Trophoblast cell (in vitro differentiated cells and primary cell): ENCODE measurements around the gene NR1I3.
A peak's percentile ranks its signal among the peaks of the same experiment; 100 is the strongest.

Experiments used
- DNase-seq, 2 donors: peaks; one replicate each; pipeline ENCODE4 v3.0.0-alpha.2; 2016
- H2AFZ ChIP-seq: 2 replicates; pipeline ENCODE4 v1.6.1; 2013; ENCODE audit warnings: low read length, moderate library complexity, mild to moderate bottlenecking; ENCODE audit not compliant: insufficient read depth, poor library complexity
- H2AK5ac ChIP-seq: 2 replicates; pipeline ENCODE4 v1.6.1; 2013; ENCODE audit warnings: mild to moderate bottlenecking, low read length
- H2BK120ac ChIP-seq: 2 replicates; pipeline ENCODE4 v1.6.1; 2013; ENCODE audit warnings: low read length, mild to moderate bottlenecking, moderate library complexity; ENCODE audit not compliant: insufficient read depth, poor library complexity
- H2BK12ac ChIP-seq: 2 replicates; pipeline ENCODE4 v1.6.1; 2013; ENCODE audit warnings: mild to moderate bottlenecking, low read length, moderate library complexity
- H2BK5ac ChIP-seq: 2 replicates; pipeline ENCODE4 v1.6.1; 2013; ENCODE audit warnings: low read length, low read depth, moderate library complexity, mild to moderate bottlenecking; ENCODE audit not compliant: poor library complexity
- H3K14ac ChIP-seq: 2 replicates; pipeline ENCODE4 v1.6.1; 2013; ENCODE audit warnings: mild to moderate bottlenecking, low read length
- H3K18ac ChIP-seq: 2 replicates; pipeline ENCODE4 v1.6.1; 2013; ENCODE audit warnings: mild to moderate bottlenecking, low read length
- H3K23ac ChIP-seq: 2 replicates; pipeline ENCODE4 v1.6.1; 2013; ENCODE audit warnings: low read length
- H3K27ac ChIP-seq: 2 replicates; pipeline ENCODE4 v1.5.1; 2013; ENCODE audit warnings: low read depth, mild to moderate bottlenecking, inconsistent platforms, low read length, moderate library complexity
- H3K27me3 ChIP-seq: 2 replicates; pipeline ENCODE4 v1.6.1; 2013; ENCODE audit warnings: inconsistent platforms, mild to moderate bottlenecking, low read length, moderate library complexity; ENCODE audit not compliant: insufficient read depth
- H3K36me3 ChIP-seq, 2 experiments: 1 replicate in 1 of 2; 2 replicates in 1 of 2; pipeline ENCODE4 v1.6.1; 2013; ENCODE audit warnings: low read length in 2 of 2, mild to moderate bottlenecking in 2 of 2, moderate library complexity in 1 of 2; ENCODE audit not compliant: insufficient read depth in 2 of 2, control insufficient read depth in 1 of 2
- H3K4ac ChIP-seq: 2 replicates; pipeline ENCODE4 v1.6.1; 2013; ENCODE audit warnings: low read depth, mild to moderate bottlenecking, low read length, moderate library complexity
- H3K4me1 ChIP-seq, 2 experiments: 1 replicate in 1 of 2; 2 replicates in 1 of 2; pipeline ENCODE4 v1.6.1; 2013; ENCODE audit warnings: low read length in 2 of 2, mild to moderate bottlenecking in 2 of 2, moderate library complexity in 1 of 2; ENCODE audit not compliant: insufficient read depth in 2 of 2, control insufficient read depth in 1 of 2
- H3K4me2 ChIP-seq: 2 replicates; pipeline ENCODE4 v1.6.1; 2013; ENCODE audit warnings: inconsistent platforms, mild to moderate bottlenecking, low read length, moderate library complexity
- H3K4me3 ChIP-seq: 2 replicates; pipeline ENCODE4 v1.5.1; 2013; ENCODE audit warnings: mild to moderate bottlenecking, low read depth, low read length, inconsistent platforms
- H3K79me1 ChIP-seq: one replicate; pipeline ENCODE4 v1.6.1; 2013; ENCODE audit warnings: low read length
- H3K79me2 ChIP-seq: 2 replicates; pipeline ENCODE4 v1.6.1; 2013; ENCODE audit warnings: low read length, mild to moderate bottlenecking; ENCODE audit not compliant: control insufficient read depth, insufficient read depth, poor library complexity
- H3K9ac ChIP-seq: 2 replicates; pipeline ENCODE4 v1.6.1; 2013; ENCODE audit warnings: mild to moderate bottlenecking, low read length
- H3K9me3 ChIP-seq: 2 replicates; pipeline ENCODE4 v1.6.1; 2013; ENCODE audit warnings: low read depth, mild to moderate bottlenecking, control low read depth, inconsistent platforms, low read length; ENCODE audit not compliant: insufficient read depth
- H4K12ac ChIP-seq: 2 replicates; pipeline ENCODE4 v1.6.1; 2013; ENCODE audit warnings: low read depth, mild to moderate bottlenecking, low read length, moderate library complexity
- H4K8ac ChIP-seq: 2 replicates; pipeline ENCODE4 v1.6.1; 2013; ENCODE audit warnings: low read depth, mild to moderate bottlenecking, low read length, moderate library complexity
- H4K91ac ChIP-seq: one replicate; pipeline ENCODE4 v1.6.1; 2013; ENCODE audit warnings: low read depth, mild to moderate bottlenecking, low read length, moderate library complexity
- WGBS: extraction: QIAGEN DNeasy Blood & Tissue Kit; methylation state at CpG from one replicate; pipeline ENCODE4 v1.1.7; 2013; ENCODE audit warnings: missing lambda C conversion rate; ENCODE audit not compliant: insufficient read length, insufficient coverage; ENCODE audit errors: extremely low coverage; 5-methylcytosine and 5-hydroxymethylcytosine counted together

The NR1I3 gene

DNA sequence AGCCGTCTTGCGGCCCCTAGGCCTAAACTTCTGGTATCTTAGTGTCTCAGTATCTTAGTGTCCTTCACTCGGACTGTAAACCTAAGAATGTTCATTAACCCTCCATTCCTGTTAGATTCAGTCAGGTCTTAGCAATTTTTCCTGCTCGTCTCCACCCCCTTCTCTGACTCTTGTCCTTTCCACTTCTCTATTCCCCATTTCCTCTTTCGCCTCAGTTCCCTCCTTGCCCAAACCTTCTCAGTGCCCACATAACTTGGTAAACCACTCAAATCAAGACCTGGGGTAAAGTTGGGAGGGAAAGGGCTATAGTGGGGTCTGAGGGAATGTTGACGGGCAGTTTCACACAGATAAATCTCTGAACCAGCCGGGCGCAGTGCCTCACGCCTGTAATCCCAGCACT lies 23.6 kb downstream of the NR1I3 start:
- Histone ChIP-seq H2BK5ac (no peak overlapping the region), H3K36me3 (peaks cover 35 to 48% of the 10 kb centered on the region in 2 experiments), H3K23ac (no peak overlapping the region), H2BK120ac (no peak overlapping the region), H3K4me1 (peaks cover 19 to 24% of the 10 kb centered on the region in 2 experiments), H3K79me2 (no peaks in the 10 kb centered on the region), H3K27me3 (no peaks in the 10 kb centered on the region), H2AFZ (no peak overlapping the region), H3K4me3 (no peak overlapping the region), H3K9ac (no peak overlapping the region), H3K27ac (no peak overlapping the region), H4K12ac (no peak overlapping the region), H3K4ac (no peak overlapping the region), H3K18ac (no peak overlapping the region), H2BK12ac (no peak overlapping the region), H3K9me3 (peaks cover 2% of the 10 kb centered on the region), H4K8ac (no peak overlapping the region), H2AK5ac (no peak overlapping the region), H4K91ac (no peak overlapping the region), H3K79me1 (peaks cover 11% of the 10 kb centered on the region), H3K14ac (no peak overlapping the region), H3K4me2 (no peak overlapping the region)
- no CpG with 5 or more reads among the region's 9 CpGs for WGBS
- no peak for DNase-seq

DNA sequence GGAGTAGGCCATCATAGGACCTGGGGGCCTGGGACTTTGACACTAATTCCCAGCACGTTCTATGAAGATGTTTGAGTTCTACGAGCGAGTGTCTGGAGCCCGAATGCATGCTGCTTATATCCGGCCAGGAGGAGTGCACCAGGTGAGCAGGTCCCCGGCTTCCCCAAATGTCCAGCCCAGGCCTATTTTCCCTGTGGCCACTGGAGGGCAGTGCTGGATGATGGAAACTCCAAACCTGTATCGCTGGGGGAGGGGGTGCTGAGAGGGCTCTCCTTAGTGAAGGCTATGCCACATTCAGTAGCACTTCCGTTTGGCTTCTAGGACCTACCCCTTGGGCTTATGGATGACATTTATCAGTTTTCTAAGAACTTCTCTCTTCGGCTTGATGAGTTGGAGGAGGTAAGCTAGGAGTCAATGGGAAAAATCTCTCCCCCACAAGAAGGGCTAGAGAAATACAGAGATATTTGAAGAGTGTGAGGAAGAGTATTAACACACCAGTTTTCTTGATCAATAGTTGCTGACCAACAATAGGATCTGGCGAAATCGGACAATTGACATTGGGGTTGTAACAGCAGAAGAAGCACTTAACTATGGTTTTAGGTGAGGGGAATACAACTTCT lies 28.1 kb downstream of the NR1I3 start:
- H3K18ac ChIP-seq: no peak overlapping the region
- H4K91ac ChIP-seq: no peak overlapping the region
- no peak overlapping the region for H2BK12ac ChIP-seq
- no peak overlapping the region for H3K4me3 ChIP-seq
- H3K4me1 ChIP-seq: peaks cover 0 to under 1% of the 10 kb centered on the region in 2 experiments
- WGBS: no CpG with 5 or more reads among the region's 11 CpGs
- H2AK5ac ChIP-seq: no peak overlapping the region
- H3K27me3 ChIP-seq: no peaks in the 10 kb centered on the region
- no peak overlapping the region for H4K12ac ChIP-seq
- peaks cover 2% of the 10 kb centered on the region for H3K9me3 ChIP-seq
- H3K36me3 ChIP-seq: peaks cover 44 to 62% of the 10 kb centered on the region in 2 experiments
- no peak overlapping the region for H3K14ac ChIP-seq
- no peak overlapping the region for H2AFZ ChIP-seq
- H2BK120ac ChIP-seq: no peak overlapping the region
- no peak overlapping the region for H4K8ac ChIP-seq
- H3K4me2 ChIP-seq: no peak overlapping the region
- H2BK5ac ChIP-seq: no peak overlapping the region
- no peak overlapping the region for H3K23ac ChIP-seq
- no peak overlapping the region for H3K27ac ChIP-seq
- no peak overlapping the region for H3K4ac ChIP-seq
- H3K79me1 ChIP-seq: no peaks in the 10 kb centered on the region
- no peaks in the 10 kb centered on the region for H3K79me2 ChIP-seq
- peak; percentile 74 to 88 for DNase-seq
- no peak overlapping the region for H3K9ac ChIP-seq

DNA sequence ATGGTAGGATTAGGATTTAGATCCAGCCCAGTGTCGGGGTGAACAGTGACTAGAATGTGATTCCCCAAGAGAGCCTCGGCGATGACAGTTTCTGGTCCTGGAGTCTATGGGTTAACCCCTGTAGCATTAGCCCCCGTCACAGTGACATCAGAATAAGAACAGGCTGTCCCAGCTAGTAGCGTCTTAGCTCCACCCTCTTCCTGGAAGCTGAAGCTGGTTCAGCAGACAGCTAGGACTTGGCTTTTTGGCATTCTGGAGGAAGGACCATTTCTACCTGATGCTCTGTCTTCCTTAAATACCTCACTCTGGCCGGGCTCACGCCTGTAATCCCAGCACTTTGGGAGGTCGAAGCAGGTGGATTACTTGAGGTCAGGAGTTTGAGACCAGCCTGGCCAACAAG lies 30.8 kb downstream of the NR1I3 start:
- Histone ChIP-seq H2AFZ (no peak overlapping the region), H3K9me3 (no peaks in the 10 kb centered on the region), H3K4ac (no peak overlapping the region), H3K27ac (no peak overlapping the region), H3K4me2 (no peak overlapping the region), H2AK5ac (no peak overlapping the region), H2BK12ac (no peak overlapping the region), H3K4me3 (no peak overlapping the region), H4K8ac (no peak overlapping the region), H3K9ac (no peak overlapping the region), H3K4me1 (peaks cover 3 to 4% of the 10 kb centered on the region in 2 experiments), H2BK120ac (no peak overlapping the region), H3K27me3 (no peaks in the 10 kb centered on the region), H2BK5ac (no peak overlapping the region), H3K79me1 (peaks cover 5% of the 10 kb centered on the region), H3K79me2 (peaks cover 4% of the 10 kb centered on the region), H3K23ac (no peak overlapping the region), H4K12ac (no peak overlapping the region), H3K18ac (no peak overlapping the region), H3K14ac (no peak overlapping the region), H3K36me3 (peaks cover 33 to 40% of the 10 kb centered on the region in 2 experiments), H4K91ac (no peak overlapping the region)
- no peak for DNase-seq
- no CpG with 5 or more reads among the region's 8 CpGs for WGBS

DNA sequence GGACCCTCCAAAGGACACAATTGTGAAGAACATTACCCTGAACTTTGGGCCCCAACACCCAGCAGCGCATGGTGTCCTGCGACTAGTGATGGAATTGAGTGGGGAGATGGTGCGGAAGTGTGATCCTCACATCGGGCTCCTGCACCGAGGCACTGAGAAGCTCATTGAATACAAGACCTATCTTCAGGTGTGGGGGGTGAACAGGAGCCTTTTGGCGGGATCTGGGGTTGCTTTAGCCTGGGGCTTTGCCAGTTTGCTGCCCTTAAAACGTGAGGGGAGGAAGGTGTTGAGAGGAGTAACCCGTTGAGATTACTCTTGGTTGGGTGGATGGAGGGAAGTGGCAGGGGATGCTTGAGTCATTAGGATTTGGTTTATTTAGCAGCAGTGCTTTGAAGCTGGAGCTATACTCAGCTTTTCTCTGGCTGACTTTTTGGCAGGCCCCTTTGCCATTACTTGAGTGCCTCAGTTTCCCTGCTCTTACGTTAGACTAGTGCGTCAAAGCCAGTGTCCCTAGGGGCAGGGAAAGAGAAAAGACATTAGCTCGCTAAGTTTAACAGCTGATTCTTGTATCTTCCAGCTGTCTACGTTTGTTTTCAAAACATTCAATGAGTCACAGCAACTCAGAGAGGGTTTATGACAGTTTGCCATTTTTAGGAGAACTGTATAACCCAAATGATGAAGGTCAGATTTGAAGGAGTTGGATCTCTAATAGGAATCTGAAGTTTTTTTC lies 31.4 kb downstream of the NR1I3 start:
- Histone ChIP-seq H3K79me2 (peaks cover 4% of the 10 kb centered on the region), H2BK12ac (no peak overlapping the region), H3K18ac (no peak overlapping the region), H3K27ac (no peak overlapping the region), H4K91ac (no peak overlapping the region), H3K27me3 (no peaks in the 10 kb centered on the region), H2AK5ac (no peak overlapping the region), H3K79me1 (peaks cover 7% of the 10 kb centered on the region), H3K4me2 (no peak overlapping the region), H3K14ac (no peak overlapping the region), H3K4me3 (no peak overlapping the region), H3K9me3 (no peaks in the 10 kb centered on the region), H4K12ac (no peak overlapping the region), H3K4me1 (peaks cover 5 to 7% of the 10 kb centered on the region in 2 experiments), H3K4ac (no peak overlapping the region), H4K8ac (no peak overlapping the region), H2BK5ac (no peak overlapping the region), H3K9ac (no peak overlapping the region), H2AFZ (no peak overlapping the region), H3K23ac (no peak overlapping the region), H2BK120ac (no peak overlapping the region), H3K36me3 (peaks cover 29 to 35% of the 10 kb centered on the region in 2 experiments)
- WGBS: no CpG with 5 or more reads among the region's 12 CpGs
- no peak for DNase-seq
